ENCODE results near the gene IQCK.
"Not testable (repeated sequence)": the region's sequence is repeated elsewhere in the genome, so short reads cannot be mapped to it uniquely, and the experiment has no call there.

IQCK gene, protein sequence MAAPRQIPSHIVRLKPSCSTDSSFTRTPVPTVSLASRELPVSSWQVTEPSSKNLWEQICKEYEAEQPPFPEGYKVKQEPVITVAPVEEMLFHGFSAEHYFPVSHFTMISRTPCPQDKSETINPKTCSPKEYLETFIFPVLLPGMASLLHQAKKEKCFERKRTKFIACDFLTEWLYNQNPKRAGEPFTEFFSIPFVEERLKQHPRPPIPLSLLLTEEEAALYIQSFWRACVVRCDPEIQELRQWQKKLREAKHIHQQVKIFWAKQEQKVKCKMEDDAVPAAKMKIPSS

GRCh38 chr16:19717741-19718623 is at the start of gene IQCK, which contains the start of gene KNOP1:
IQCK (plus strand) TSS chr16:19718271; CDS start chr16:19718307, 36 bp downstream.
KNOP1 (minus strand) TSS chr16:19718227; CDS start chr16:19715035, 3,192 bp downstream.
- DNase-seq, result peak; percentile 90

GRCh38 chr16:19672378-19672777 is 45.7 kb upstream of the IQCK start:
- peak; percentile 6 for DNase-seq

GRCh38 chr16:19674485-19674884 is 43.6 kb upstream of the IQCK start:
- DNase-seq, result no peak

DNA sequence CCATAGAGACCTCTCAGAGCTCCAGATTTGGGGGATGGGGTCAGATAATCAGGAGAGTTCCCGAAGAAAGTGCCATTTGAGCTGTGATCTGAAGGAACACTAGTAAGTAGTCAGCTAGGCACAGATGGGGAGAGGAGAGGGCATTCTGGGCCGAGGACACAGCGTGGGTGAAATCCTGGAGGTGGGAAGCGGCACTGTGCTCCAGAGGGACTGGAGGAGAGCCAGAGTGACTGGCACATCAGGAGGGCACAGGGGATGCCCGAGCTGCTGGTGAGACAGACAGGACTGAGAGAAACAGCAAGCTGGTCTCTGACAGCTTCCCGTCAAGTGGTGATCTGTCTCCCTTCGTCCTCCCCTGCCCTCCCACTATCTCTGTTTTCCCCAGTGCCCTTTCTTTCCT is 40.7 kb upstream of the IQCK start:
- DNase-seq, result no peak

- DNase-seq, result no peak
These were observed 39.3 kb upstream of the IQCK start for GRCh38 chr16:19678804-19679203.

DNA sequence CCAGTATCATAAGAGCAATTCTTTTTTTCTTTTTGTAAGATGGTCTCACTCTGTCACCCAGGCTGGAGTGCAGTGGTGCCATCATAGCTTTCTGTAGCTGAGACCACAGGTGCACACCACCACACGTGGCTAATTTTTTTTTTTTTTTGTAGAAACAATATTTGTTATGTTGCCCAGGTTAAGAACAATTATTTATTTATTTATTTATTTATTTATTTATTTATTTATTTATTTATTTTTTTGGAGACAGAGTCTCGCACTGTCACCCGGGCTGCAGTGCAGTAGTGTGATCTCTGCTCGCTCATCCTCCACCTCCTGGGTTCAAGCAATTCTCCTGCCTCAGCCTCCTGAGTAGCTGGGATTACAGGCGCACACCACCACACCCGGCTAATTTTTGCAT is 38.8 kb upstream of the IQCK start:
- DNase-seq, result not testable (repeated sequence)

GRCh38 chr16:19680881-19681340 is 37.2 kb upstream of the IQCK start:
- DNase-seq, result no peak

- DNase-seq, result no peak
These were observed 36.4 kb upstream of the IQCK start for GRCh38 chr16:19681637-19682036.

DNA sequence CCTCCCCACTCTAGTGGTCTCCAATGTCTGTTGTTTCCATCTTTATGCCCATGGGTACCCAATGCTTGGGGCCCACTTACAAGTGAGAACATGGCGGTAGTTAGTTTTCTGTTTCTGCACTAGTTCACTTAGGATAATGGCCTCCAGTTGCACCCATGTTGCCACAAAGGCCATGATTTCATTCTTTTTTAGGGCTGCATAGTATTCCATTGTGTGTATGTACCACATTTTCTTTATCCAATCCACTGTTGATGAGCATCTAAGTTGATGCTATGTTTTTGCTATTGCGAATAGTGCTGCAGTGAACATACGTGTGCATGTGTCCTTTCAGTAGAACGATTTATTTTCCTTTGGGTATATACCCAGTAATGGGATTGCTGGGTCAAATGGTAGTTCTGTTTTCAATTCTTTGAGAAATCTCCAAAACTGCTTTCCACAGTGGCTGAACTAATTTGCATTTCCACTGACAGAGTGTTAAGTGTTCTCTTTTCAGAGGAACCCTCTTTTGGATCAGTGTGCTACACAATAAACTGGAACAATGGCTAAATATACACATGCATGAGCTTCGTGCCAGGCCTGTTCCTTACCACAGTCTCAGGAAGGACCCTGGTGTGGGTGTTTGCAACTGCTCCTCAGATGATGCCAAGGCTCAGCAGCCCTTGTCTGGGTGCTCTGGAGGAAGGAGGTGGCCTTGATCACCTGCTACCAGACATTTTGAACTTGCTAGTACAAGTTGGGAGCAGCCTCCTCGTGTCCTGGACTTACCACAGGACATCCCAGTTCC is 34.4 kb upstream of the IQCK start:
- no peak for DNase-seq

DNA sequence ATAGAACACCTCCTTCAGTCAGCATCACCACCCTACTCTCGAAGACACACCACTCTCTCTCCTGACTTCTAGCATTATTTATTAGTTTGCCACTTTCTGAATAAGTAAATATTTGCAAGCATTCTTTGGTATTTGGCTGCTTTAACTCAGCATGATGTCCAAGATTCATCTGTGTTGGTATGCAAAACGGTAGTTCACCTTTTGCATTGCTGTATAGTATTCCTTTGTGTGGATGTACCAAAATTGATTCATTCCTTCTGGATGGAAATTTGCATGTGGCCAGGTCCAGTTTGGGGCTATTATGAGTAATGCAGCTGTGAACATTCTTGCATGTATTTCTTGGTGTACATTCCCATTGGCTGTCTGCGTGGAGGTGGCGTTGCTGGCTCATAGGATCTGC is 32.9 kb upstream of the IQCK start:
- no peak for DNase-seq

DNA sequence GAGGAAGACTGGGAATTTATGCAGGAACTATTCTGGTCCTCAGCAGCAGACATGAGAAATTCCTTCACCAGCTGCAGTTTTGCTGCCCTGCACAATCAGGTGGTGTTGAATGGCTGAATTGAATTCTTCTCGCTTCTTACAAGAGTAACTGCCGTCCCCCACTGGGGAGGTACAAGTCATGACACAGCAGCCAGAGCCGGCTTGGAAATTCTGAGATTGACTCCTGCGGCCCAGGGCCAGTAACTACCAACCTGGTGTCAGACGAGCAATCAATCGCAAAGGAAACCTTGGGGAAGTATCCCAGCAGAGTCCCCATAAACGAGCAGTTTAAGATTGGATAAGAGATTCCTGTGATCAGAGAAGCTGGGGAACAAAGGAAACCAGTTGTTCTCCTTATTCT is 30.8 kb upstream of the IQCK start:
- DNase-seq, result no peak

- no peak for DNase-seq
These were observed 29.6 kb upstream of the IQCK start for GRCh38 chr16:19688396-19689024.

DNA sequence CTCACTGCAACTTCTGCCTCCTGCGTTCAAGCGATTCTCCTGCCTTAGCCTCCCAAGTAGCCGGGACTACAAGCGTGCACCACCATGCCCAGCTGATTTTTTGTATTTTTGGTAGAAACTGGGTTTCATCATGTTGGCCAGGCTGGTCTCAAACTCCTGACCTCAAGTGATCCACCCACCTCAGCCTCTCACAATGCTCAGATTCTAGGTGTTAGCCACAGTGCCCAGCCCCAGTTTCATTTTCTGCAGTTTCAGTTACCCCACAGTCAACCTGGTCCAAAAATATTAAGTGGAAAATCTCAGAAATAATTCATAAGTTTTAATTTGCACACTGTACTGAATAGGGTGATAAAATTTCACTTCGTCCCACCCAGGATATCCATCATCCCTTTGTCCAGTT is 28.7 kb upstream of the IQCK start:
- no peak for DNase-seq

- no peak for DNase-seq
These were observed 27.9 kb upstream of the IQCK start for GRCh38 chr16:19690196-19690595.

DNA sequence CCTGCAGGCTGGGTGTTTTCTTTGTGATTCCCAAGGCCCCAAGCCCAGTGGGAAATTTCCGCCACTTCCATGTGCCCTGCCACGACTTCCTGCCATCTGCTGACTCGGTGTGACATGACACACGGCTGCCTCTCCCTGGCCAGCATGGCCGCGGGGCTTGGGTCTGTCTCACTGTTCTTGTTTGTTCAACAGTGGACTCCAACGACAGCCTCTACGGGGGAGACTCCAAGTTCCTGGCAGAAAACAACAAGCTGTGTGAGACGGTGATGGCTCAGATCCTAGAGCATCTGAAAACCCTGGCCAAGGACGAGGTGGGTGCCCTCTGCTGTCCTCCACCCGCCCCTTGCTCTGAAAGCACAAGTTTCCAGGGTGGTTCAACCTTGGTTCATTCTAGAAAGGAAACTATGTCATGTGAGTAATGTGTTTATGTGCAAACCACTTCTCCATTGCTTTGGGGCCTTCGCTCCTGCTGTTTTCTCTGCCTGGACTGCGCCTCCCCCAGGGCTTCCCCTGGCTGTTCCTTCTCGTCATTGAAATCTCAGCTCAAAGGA is 26.8 kb upstream of the IQCK start:
- peak; percentile 13 for DNase-seq

DNA sequence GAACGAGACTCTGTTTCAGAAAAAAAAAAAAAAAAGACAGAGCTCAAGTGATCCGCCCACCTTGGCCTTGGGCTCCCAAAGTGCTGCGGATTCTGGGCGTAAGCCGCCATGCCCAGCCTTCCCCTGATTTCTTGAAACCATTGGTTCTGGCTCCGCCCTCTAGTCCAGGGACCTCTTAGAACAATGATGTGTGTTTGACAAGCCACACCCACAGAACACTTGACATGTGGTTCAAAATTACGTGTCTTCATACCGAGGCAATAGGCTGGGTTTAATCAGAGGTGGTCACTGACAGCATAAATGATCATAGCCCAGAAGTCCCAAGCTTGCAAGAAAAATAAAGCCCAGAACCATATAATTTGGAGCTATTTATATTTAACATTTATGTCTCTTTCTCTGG is 23.1 kb upstream of the IQCK start:
- no peak for DNase-seq

DNA sequence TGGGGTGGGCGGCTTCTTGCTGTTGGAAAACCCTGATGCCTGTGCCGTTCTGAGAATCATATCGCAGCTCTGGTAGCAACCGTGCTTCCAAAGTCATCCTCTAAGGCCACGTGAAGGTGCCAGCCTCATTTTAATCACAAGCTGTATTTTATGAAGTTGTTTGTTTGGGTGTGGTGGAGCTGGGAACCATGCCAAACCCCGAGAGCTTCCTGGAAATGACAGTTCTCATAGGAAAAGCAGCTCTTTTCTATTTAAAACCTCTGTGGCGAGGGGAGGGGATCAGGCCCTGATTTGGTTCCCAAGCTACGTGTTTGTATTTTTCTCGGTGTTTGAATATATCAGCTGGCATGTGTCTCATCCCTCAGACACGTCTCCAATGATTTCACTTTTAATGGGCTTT is 21.7 kb upstream of the IQCK start:
- peak; percentile 77 for DNase-seq

DNA sequence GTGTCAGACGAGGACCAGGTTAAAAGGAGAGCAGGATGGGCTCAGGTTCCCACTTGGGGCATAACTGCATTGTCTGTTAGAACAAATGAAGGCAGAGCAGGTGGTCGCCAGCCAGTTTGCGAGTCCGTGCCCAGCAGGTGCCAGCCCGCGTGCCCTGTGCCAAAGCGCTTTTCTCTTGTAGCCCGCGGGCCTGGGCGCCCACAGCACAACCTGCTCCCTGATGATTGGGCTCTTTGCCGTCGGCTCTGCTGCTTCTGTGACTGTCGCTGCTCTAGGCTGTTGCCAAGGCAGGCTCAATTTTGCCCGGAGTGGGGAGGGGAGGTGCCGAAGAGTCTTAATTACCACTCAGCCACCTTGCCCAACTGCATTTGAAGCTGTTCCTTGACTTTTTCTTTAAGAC is 21.1 kb upstream of the IQCK start:
- DNase-seq, result no peak

DNA sequence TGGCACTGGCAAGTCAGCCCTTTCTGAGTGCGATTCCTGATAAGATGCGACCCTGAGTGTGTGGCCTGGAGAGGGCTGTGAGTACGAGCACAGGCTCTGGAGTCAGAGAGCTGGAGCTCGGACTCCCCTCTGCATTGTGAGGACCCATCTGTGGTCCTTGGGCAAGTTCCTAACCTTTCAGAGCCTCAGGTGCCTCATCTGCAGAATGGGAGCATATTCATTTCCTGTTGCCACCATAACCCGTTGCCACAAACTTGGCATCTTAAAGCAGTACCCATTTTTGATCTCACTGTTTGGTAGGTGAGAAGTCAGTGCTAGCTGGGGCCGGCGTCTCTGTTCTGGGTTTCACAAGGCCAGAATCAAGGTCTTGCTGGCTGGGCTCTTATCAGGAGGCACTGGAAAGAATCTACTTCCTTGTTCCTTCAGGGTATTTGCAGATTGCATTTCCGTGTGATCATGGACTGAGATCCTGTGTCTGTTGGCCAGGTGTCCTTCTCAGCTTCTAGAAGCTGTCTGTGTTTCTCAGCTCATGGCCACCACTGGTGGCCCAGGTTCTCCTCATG is 20.2 kb upstream of the IQCK start:
- DNase-seq, result no peak

GRCh38 chr16:19698480-19699465 is 19.3 kb upstream of the IQCK start:
- no peak for DNase-seq

- DNase-seq, result no peak
These were observed 18.6 kb upstream of the IQCK start for GRCh38 chr16:19699472-19699871.
